MM.1S (cell line): ENCODE data around the gene TFPI.

Experiments used
- DNase-seq: peaks from one replicate; pipeline ENCODE4 v3.0.0-alpha.2; 2015
- H2AFZ ChIP-seq: fragments of 300-600 bp; sonication (generic); 2 replicates; pipeline ENCODE4 v1.6.0; 2016; ENCODE audit warnings: antibody characterized with exemption, low read length
- H3F3A ChIP-seq: fragments of 300-600 bp; sonication (generic); 2 replicates; pipeline ENCODE4 v1.6.1; 2016; ENCODE audit warnings: mild to moderate bottlenecking, antibody characterized with exemption, low read length, moderate library complexity, mixed read lengths; ENCODE audit not compliant: insufficient read depth
- H3K27ac ChIP-seq: fragments of 300-600 bp; sonication (generic); 2 replicates; pipeline ENCODE4 v1.5.1; 2016; ENCODE audit warnings: mild to moderate bottlenecking, low read length
- H3K27me3 ChIP-seq: fragments of 300-600 bp; sonication (generic); replicated peaks from 2 replicates; pipeline ENCODE4 v1.6.0; 2016; ENCODE audit warnings: low read length; ENCODE audit not compliant: insufficient read depth
- H3K36me3 ChIP-seq: fragments of 300-600 bp; sonication (generic); replicated peaks from 2 replicates; pipeline ENCODE4 v1.6.1; 2016; ENCODE audit warnings: mild to moderate bottlenecking, low read length, mixed read lengths; ENCODE audit not compliant: insufficient read depth
- H3K4me1 ChIP-seq: fragments of 300-600 bp; sonication (generic); 2 replicates; pipeline ENCODE4 v1.6.1; 2016; ENCODE audit warnings: low read length, mixed read lengths
- H3K4me2 ChIP-seq: fragments of 300-600 bp; sonication (generic); 2 replicates; pipeline ENCODE4 v1.6.0; 2016; ENCODE audit warnings: low read depth, low read length
- H3K4me3 ChIP-seq: fragments of 300-600 bp; sonication (generic); 2 replicates; pipeline ENCODE4 v1.5.1; 2016; ENCODE audit warnings: low read length, mixed read lengths
- H3K79me2 ChIP-seq: fragments of 300-600 bp; sonication (generic); 2 replicates; pipeline ENCODE4 v1.6.1; 2016; ENCODE audit warnings: mixed run types, low read length, mixed read lengths
- H3K9ac ChIP-seq: fragments of 300-600 bp; sonication (generic); 2 replicates; pipeline ENCODE4 v1.6.1; 2016; ENCODE audit warnings: low read length, mixed read lengths
- H3K9me2 ChIP-seq: fragments of 300-600 bp; sonication (generic); replicated peaks from 2 replicates; pipeline ENCODE4 v1.6.1; 2016; ENCODE audit warnings: mild to moderate bottlenecking, low read length, mixed read lengths; ENCODE audit not compliant: insufficient read depth
- H3K9me3 ChIP-seq: fragments of 300-600 bp; sonication (generic); replicated peaks from 2 replicates; pipeline ENCODE4 v1.6.1; 2016; ENCODE audit warnings: mild to moderate bottlenecking, low read length, mixed read lengths; ENCODE audit not compliant: insufficient read depth
- H4K20me1 ChIP-seq: fragments of 300-600 bp; sonication (generic); 2 replicates; pipeline ENCODE4 v1.6.1; 2016; ENCODE audit warnings: mild to moderate bottlenecking, low read length, moderate library complexity, mixed read lengths; ENCODE audit not compliant: insufficient read depth
- CTCF ChIP-seq: fragments of 300-600 bp; sonication (generic); IDR thresholded peaks from 2 replicates; pipeline ENCODE4 v1.5.1; 2016; ENCODE audit warnings: antibody characterized with exemption, low read length, mixed read lengths
- EZH2 ChIP-seq: fragments of 300-600 bp; sonication (generic); optimal IDR thresholded peaks from 2 replicates; pipeline ENCODE3; 2017; ENCODE audit warnings: low read depth, mild to moderate bottlenecking, antibody characterized with exemption, low read length, mixed read lengths
- EZH2phosphoT487 ChIP-seq: fragments of 300-600 bp; sonication (generic); IDR thresholded peaks from 2 replicates; pipeline ENCODE4 v1.6.1; 2018; ENCODE audit warnings: antibody characterized with exemption, low read length

The TFPI gene

DNA sequence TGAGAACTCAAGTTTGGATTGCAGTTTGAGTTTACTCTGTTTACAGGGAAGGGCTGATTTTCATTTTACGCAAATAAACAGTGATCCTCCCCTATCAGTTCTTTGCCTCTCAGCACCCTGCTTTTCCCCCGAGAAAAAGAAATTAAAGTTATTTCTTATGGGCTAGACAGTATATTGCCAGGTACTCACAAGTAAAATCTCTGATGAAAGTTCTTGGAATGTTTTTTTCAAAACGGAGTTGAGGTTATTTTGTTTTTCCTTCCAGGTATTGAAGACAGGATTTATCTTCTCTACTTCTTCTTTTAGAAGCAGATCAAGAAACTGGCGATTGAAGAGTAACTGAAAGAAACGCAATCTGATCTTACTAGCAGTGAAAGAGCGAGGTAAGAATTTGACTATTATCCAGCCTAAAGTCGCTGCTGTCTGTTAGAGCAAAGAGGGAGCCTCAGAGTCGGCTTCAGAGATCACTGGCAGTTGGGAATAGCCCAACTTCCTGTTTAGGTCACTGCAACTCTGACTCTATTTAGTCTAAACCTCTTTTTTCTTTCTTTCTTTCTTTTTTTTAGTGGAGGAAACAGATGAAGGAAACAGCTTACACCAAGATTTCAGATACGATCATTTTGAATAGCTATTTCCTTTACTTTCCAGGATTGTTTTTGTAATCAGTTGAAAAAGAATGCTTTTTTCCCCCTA is at the start of gene TFPI:
Gene TFPI, minus strand, starts transcription at position 425 of the 693 bp plus-strand sequence. CDS start 50,667 bp downstream, outside the sequence.
- H3K9me3 ChIP-seq, result no peaks in the 10 kb centered on the region
- no peak within 1 kb of the TSS for H3K9ac ChIP-seq
- H4K20me1 ChIP-seq, result no peaks in the 10 kb centered on the region
- H3K4me3 ChIP-seq, result no peak within 1 kb of the TSS
- no peaks in the 10 kb centered on the region for H3K9me2 ChIP-seq
- H3K27me3 ChIP-seq, result no peaks in the 10 kb centered on the region
- DNase-seq, result no peak
- TF ChIP-seq EZH2phosphoT487 (no peak), EZH2 (no peak), CTCF (no peak)
- no peaks in the 10 kb centered on the region for H3F3A ChIP-seq
- 0 out of 2 replicates have a peak within 1 kb of the TSS, but pooled peaks have one; percentile 29 for H2AFZ ChIP-seq
- no peaks in the 10 kb centered on the region for H3K4me1 ChIP-seq
- no peak within 1 kb of the TSS for H3K27ac ChIP-seq
- H3K4me2 ChIP-seq, result no peak within 1 kb of the TSS
- no peaks in the 10 kb centered on the region for H3K36me3 ChIP-seq
- no peaks in the 10 kb centered on the region for H3K79me2 ChIP-seq

DNA sequence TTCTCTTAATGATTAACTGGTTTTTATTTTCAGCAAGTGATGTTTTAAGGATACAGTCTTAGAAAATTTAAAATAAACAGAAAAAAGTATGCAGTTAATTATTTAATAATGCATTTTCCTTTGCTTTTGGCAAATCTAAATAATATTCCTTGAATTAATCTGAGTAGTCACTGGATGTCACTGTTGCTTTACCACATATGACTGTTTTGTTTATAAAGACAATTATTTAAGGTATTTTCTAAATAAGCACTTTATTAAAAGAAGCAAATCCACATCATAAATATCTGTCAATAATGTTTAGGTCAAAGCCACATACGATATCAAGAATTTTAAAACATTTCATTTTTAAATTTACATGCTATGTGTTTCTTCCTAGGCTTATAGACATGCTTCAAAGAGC is 40.6 kb upstream of the TFPI start:
- Histone ChIP-seq H3K79me2 (no peaks in the 10 kb centered on the region), H4K20me1 (no peaks in the 10 kb centered on the region), H3K4me2 (no peak overlapping the region), H3K9me2 (no peaks in the 10 kb centered on the region), H3K9ac (no peak overlapping the region), H3K9me3 (no peaks in the 10 kb centered on the region), H3K4me3 (no peak overlapping the region), H3K4me1 (no peaks in the 10 kb centered on the region), H2AFZ (no peak overlapping the region), H3F3A (no peaks in the 10 kb centered on the region), H3K36me3 (no peaks in the 10 kb centered on the region), H3K27me3 (no peaks in the 10 kb centered on the region), H3K27ac (no peak overlapping the region)
- no peak for TF ChIP-seq EZH2phosphoT487
- TF ChIP-seq CTCF, result peak; percentile 19; the same call in 1 of the 2 replicates
- TF ChIP-seq EZH2, result no peak
- no peak for DNase-seq

- no peak for DNase-seq
Measured at GRCh38 chr2:187593697-187594096, 39.5 kb upstream of the TFPI start.

More at GRCh38 chr2:187593697-187594096, 39.5 kb upstream of the TFPI start:
- Histone ChIP-seq H3K27me3 (no peaks in the 10 kb centered on the region), H3K4me1 (no peaks in the 10 kb centered on the region), H2AFZ (no peak overlapping the region), H3K9me3 (no peaks in the 10 kb centered on the region), H3K4me3 (no peak overlapping the region), H3K4me2 (no peak overlapping the region), H3K9ac (no peak overlapping the region), H3F3A (no peaks in the 10 kb centered on the region), H4K20me1 (no peaks in the 10 kb centered on the region), H3K27ac (no peak overlapping the region), H3K9me2 (no peaks in the 10 kb centered on the region), H3K79me2 (no peaks in the 10 kb centered on the region), H3K36me3 (no peaks in the 10 kb centered on the region)
- TF ChIP-seq EZH2phosphoT487 (no peak), EZH2 (no peak), CTCF (no peak)
